DOHH2 (cell line): Measurements from ENCODE around the gene C6orf47.
A peak's percentile ranks its signal among the peaks of the same experiment; 100 is the strongest.

Experiments used
- H3F3A ChIP-seq: fragments of 200-600 bp; sonication (generic), shearing (Covaris generic); 2 replicates; pipeline ENCODE4 v1.6.0; 2016; ENCODE audit warnings: antibody characterized with exemption, mild to moderate bottlenecking; ENCODE audit not compliant: control insufficient read depth, insufficient read depth
- H3K27ac ChIP-seq: fragments of 200-600 bp; sonication (generic); 2 replicates; pipeline ENCODE4 v1.5.1; 2014; ENCODE audit warnings: low read depth, mild to moderate bottlenecking, low read length, moderate library complexity
- H3K27me3 ChIP-seq: fragments of 200-600 bp; sonication (generic); 2 replicates; pipeline ENCODE4 v1.6.1; 2014; ENCODE audit warnings: mild to moderate bottlenecking, low read length, mixed read lengths; ENCODE audit not compliant: control insufficient read depth
- H3K36me3 ChIP-seq: fragments of 200-600 bp; sonication (generic); 2 replicates; pipeline ENCODE4 v1.6.1; 2014; ENCODE audit warnings: mild to moderate bottlenecking, low read length, moderate library complexity, mixed read lengths; ENCODE audit not compliant: control insufficient read depth
- H3K4me1 ChIP-seq: fragments of 200-600 bp; sonication (generic); 2 replicates; pipeline ENCODE4 v1.6.1; 2014; ENCODE audit warnings: mild to moderate bottlenecking, low read length, mixed read lengths; ENCODE audit not compliant: control insufficient read depth
- H3K4me2 ChIP-seq: fragments of 200-600 bp; sonication (generic); 2 replicates; pipeline ENCODE4 v1.6.0; 2014; ENCODE audit warnings: mild to moderate bottlenecking, low read length, moderate library complexity
- H3K4me3 ChIP-seq: fragments of 200-600 bp; sonication (generic); 2 replicates; pipeline ENCODE4 v1.5.1; 2014; ENCODE audit warnings: mild to moderate bottlenecking, low read length, mixed read lengths
- H3K79me2 ChIP-seq: fragments of 200-600 bp; sonication (generic); 2 replicates; pipeline ENCODE4 v1.6.1; 2014; ENCODE audit warnings: mild to moderate bottlenecking, low read length, mixed read lengths; ENCODE audit not compliant: control insufficient read depth
- H3K9me2 ChIP-seq: fragments of 200-600 bp; sonication (generic); replicated peaks from 2 replicates; pipeline ENCODE4 v1.6.1; 2014; ENCODE audit warnings: mild to moderate bottlenecking, low read length, mixed read lengths; ENCODE audit not compliant: control insufficient read depth
- H3K9me3 ChIP-seq: fragments of 200-600 bp; sonication (generic); 2 replicates; pipeline ENCODE4 v1.6.1; 2014; ENCODE audit warnings: antibody characterized with exemption, low read length, mixed read lengths; ENCODE audit not compliant: control insufficient read depth, insufficient read depth
- H4K20me1 ChIP-seq: fragments of 200-600 bp; sonication (generic); 2 replicates; pipeline ENCODE4 v1.6.0; 2014; ENCODE audit warnings: low read depth, mild to moderate bottlenecking, antibody characterized with exemption, low read length, moderate library complexity; ENCODE audit not compliant: control insufficient read depth, insufficient read depth
- EZH2phosphoT487 ChIP-seq: fragments of 200-600 bp; sonication (generic); IDR thresholded peaks from 2 replicates; pipeline ENCODE4 v1.6.1; 2017; ENCODE audit warnings: borderline replicate concordance, mild to moderate bottlenecking, antibody characterized with exemption, low read length, moderate library complexity, mixed read lengths
- TF ChIP-seq, protein P1 (sequence below): fragments of 200-600 bp; sonication (generic); IDR thresholded peaks from one replicate; pipeline ENCODE4 v1.5.1; 2014; ENCODE audit warnings: antibody characterized with exemption, mild to moderate bottlenecking, low read depth, low read length; ENCODE audit not compliant: poor library complexity, severe bottlenecking

C6orf47 gene

DNA sequence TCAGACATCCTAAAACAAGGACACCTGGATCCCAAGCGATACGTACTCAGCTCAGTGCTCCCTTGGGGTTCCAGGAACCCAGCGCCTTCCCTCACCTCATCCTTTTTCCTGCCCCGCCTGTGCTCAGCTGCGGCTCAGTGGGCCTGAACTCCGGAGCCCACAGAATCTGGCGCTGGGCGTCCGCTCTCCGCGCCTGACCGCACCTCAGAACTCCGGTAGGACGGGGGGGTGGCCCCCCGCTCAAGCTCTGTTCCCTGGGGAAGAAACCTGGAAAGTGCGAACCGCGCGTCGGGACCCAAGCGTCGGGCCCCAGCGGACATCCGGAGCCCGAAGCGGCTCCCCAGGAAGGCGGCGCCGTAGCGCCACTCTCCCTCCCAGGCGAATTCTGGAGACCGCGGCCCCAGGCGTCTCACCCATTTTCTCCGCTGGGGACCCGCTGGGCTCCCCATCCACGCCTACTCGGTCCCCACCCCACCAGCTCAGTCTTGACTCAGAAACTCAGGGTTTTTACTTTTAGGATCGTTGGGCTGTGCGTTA lies 20.6 kb upstream of the C6orf47 start:
- Histone ChIP-seq H3F3A (peaks cover 5% of the 10 kb centered on the region; the same call in 1 of the 2 replicates), H3K79me2 (no peaks in the 10 kb centered on the region), H3K4me2 (peak overlapping the region; percentile 77), H3K9me2 (no peaks in the 10 kb centered on the region), H4K20me1 (no peaks in the 10 kb centered on the region), H3K36me3 (no peaks in the 10 kb centered on the region), H3K27ac (no peak overlapping the region), H3K4me3 (peak overlapping the region; percentile 62), H3K4me1 (peaks cover 16% of the 10 kb centered on the region), H3K9me3 (no peaks in the 10 kb centered on the region), H3K27me3 (peaks cover 26% of the 10 kb centered on the region)
- TF ChIP-seq EZH2phosphoT487 = no peak
- TF ChIP-seq, protein P1, sequence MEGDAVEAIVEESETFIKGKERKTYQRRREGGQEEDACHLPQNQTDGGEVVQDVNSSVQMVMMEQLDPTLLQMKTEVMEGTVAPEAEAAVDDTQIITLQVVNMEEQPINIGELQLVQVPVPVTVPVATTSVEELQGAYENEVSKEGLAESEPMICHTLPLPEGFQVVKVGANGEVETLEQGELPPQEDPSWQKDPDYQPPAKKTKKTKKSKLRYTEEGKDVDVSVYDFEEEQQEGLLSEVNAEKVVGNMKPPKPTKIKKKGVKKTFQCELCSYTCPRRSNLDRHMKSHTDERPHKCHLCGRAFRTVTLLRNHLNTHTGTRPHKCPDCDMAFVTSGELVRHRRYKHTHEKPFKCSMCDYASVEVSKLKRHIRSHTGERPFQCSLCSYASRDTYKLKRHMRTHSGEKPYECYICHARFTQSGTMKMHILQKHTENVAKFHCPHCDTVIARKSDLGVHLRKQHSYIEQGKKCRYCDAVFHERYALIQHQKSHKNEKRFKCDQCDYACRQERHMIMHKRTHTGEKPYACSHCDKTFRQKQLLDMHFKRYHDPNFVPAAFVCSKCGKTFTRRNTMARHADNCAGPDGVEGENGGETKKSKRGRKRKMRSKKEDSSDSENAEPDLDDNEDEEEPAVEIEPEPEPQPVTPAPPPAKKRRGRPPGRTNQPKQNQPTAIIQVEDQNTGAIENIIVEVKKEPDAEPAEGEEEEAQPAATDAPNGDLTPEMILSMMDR = no peak

DNA sequence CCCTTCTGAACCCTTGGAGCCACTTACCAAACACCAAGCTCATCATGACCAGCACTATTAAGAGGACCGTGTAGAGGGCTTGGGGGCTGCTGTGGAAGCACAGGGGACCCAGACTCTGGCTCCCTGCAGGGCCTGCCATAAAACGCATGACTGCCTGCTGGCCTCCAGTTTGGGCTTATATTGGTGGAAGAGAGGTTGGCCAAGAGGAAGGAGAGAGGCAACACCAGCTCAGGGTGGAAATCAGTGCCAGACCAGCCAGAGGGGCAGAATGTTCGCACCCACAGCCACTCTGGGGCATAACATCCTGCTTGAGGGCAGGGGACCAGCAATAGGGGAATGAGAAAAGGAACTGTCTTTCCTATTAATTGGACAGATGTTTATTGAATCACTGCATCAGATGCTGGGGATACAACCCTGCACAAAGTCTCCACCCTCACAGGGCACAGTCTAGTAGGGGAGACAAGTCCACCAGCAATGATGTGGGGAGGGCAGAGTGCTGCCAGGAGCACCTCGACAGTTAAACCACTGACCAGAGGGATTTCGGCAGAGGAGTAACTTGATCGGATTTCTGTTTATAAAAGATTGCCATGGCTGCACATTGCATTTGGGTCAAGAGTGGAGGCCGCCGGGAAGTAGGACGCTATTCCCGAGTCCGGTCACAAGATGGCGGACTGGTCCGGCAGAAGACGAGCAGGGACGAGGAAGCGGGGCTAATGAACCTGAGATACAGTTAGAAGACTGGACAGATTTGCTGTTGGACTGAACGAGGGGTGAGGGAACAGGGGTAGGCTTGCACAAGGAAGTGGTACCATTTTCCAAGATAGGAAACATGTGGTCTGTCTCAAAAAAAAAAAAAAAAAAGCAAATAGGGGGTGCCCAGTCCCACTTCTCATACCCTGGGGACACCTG lies 19.9 kb upstream of the C6orf47 start, which contains the start of gene LY6G5C:
Gene LY6G5C, minus strand, starts transcription at position 842 of the 909 bp plus-strand sequence. Its CDS starts 694 bp downstream, at position 148.
- Histone ChIP-seq H3K27ac (no peak within 1 kb of the TSS), H3K9me2 (no peaks in the 10 kb centered on the region), H3K79me2 (no peaks in the 10 kb centered on the region), H3F3A (peaks cover 5% of the 10 kb centered on the region; the same call in 1 of the 2 replicates), H3K4me2 (peak within 1 kb of the TSS; percentile 77), H4K20me1 (no peaks in the 10 kb centered on the region), H3K9me3 (no peaks in the 10 kb centered on the region), H3K36me3 (no peaks in the 10 kb centered on the region), H3K27me3 (peaks cover 26% of the 10 kb centered on the region), H3K4me1 (peaks cover 16% of the 10 kb centered on the region), H3K4me3 (peak within 1 kb of the TSS; percentile 62)
- TF ChIP-seq EZH2phosphoT487 = no peak
- TF ChIP-seq, protein P1 = peak; percentile 61

DNA sequence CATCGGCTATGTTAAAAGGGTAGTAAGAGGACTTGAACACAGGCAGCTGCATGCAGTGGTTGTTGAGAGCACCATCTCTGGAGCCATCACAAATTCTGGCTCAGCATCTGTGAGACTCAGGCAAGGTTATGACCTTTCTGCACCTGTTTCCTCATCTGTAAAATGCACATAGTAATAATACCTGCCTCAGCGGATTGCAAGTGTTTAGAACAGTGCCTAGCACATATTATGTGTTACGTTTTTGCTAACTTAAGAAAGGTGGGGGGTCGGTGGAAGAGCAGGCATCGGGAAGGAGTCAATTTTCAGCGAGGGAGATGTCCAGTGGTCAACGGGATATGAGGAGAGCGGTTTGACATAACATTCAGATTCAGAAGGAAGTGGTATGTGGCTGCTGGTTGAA lies 17.4 kb upstream of the C6orf47 start:
- Histone ChIP-seq H3K4me1 (peaks cover 16% of the 10 kb centered on the region), H4K20me1 (no peaks in the 10 kb centered on the region), H3K9me2 (no peaks in the 10 kb centered on the region), H3K27ac (no peak overlapping the region), H3K4me2 (no peak overlapping the region), H3K27me3 (peaks cover 26% of the 10 kb centered on the region), H3F3A (peaks cover 17% of the 10 kb centered on the region), H3K79me2 (no peaks in the 10 kb centered on the region), H3K36me3 (peaks cover 4% of the 10 kb centered on the region), H3K9me3 (no peaks in the 10 kb centered on the region), H3K4me3 (no peak overlapping the region)
- TF ChIP-seq, protein P1 = no peak
